H1 (cell line): ENCODE measurements around the gene HOXB5. TPM values are rescaled to one million over a fixed set of nuclear protein-coding genes. Genes with fewer than 3 reads are reported as not detected.
A peak's percentile ranks its signal among the peaks of the same experiment; 100 is the strongest.

Experiments
- BCL11A ChIP-seq, 2 experiments: IDR thresholded peaks; one replicate each; pipeline ENCODE4 v1.6.1; 2011; ENCODE audit warnings: low read depth in 2 of 2, low read length in 2 of 2, mild to moderate bottlenecking in 2 of 2
- BRCA1 ChIP-seq: IDR thresholded peaks from 2 replicates; pipeline ENCODE4 v1.6.1; 2012; ENCODE audit warnings: low read depth, low read length, improper control_type of control experiment
- CHD2 ChIP-seq: IDR thresholded peaks from 2 replicates; pipeline ENCODE4 v1.6.1; 2012; ENCODE audit warnings: low read length, improper control_type of control experiment
- EP300 ChIP-seq, 2 experiments: IDR thresholded peaks; 1 replicate in 1 of 2; 2 replicates in 1 of 2; pipeline ENCODE4 v1.6.1; 2011 to 2012; ENCODE audit warnings: low read depth in 2 of 2, low read length in 2 of 2, mild to moderate bottlenecking in 2 of 2, borderline replicate concordance in 1 of 2, inconsistent platforms in 1 of 2, moderate library complexity in 1 of 2
- EZH2 ChIP-seq: fragments of 200-600 bp; sonication (generic); IDR thresholded peaks from 2 replicates; pipeline ENCODE4 v1.7.1; 2012; ENCODE audit warnings: low read depth, mild to moderate bottlenecking, moderate library complexity, low read length, inconsistent platforms; ENCODE audit not compliant: severe bottlenecking
- GABPA ChIP-seq: IDR thresholded peaks from 2 replicates; pipeline ENCODE4 v1.6.1; 2011; ENCODE audit warnings: mild to moderate bottlenecking, low read length, moderate library complexity, borderline replicate concordance; ENCODE audit not compliant: insufficient read depth
- HDAC6 ChIP-seq: IDR thresholded peaks from one replicate; pipeline ENCODE4 v1.7.1; 2012; ENCODE audit warnings: low read depth, mild to moderate bottlenecking, inconsistent platforms, low read length, moderate library complexity
- KDM4A ChIP-seq: IDR thresholded peaks from one replicate; pipeline ENCODE4 v1.7.1; 2012; ENCODE audit warnings: low read depth, mild to moderate bottlenecking, moderate library complexity, low read length, inconsistent platforms; ENCODE audit not compliant: severe bottlenecking
- NANOG ChIP-seq: IDR thresholded peaks from 2 replicates; pipeline ENCODE4 v1.6.1; 2011; ENCODE audit warnings: low read length, low read depth, mild to moderate bottlenecking, inconsistent platforms; ENCODE audit not compliant: insufficient read depth, poor library complexity, severe bottlenecking
- NRF1 ChIP-seq: IDR thresholded peaks from 2 replicates; pipeline ENCODE4 v1.6.1; 2011; ENCODE audit warnings: mild to moderate bottlenecking, low read depth, low read length, improper control_type of control experiment
- POLR2A ChIP-seq, 2 experiments: IDR thresholded peaks; 1 replicate in 1 of 2; 2 replicates in 1 of 2; pipeline ENCODE4 v1.6.1; 2011; ENCODE audit warnings: low read depth in 2 of 2, low read length in 2 of 2, mild to moderate bottlenecking in 2 of 2; ENCODE audit errors: control extremely low read depth in 1 of 2
- POLR2AphosphoS5 ChIP-seq: IDR thresholded peaks from 2 replicates; pipeline ENCODE4 v1.6.1; 2011; ENCODE audit warnings: low read depth, low read length
- RAD21 ChIP-seq, 2 experiments: IDR thresholded peaks in 1 of 2; conservative IDR thresholded peaks in 1 of 2; 2 replicates each; pipeline ENCODE4 v1.6.1; 2011; ENCODE audit warnings: low read depth in 2 of 2, low read length in 2 of 2, improper control_type of control experiment in 1 of 2, inconsistent platforms in 1 of 2, mild to moderate bottlenecking in 1 of 2, moderate library complexity in 1 of 2
- SIX5 ChIP-seq: IDR thresholded peaks from 2 replicates; pipeline ENCODE4 v1.6.1; 2011; ENCODE audit warnings: mild to moderate bottlenecking, low read depth, low read length
- SP1 ChIP-seq: IDR thresholded peaks from 2 replicates; pipeline ENCODE4 v1.6.1; 2011; ENCODE audit warnings: low read depth, low read length
- SUZ12 ChIP-seq: fragments of 200-600 bp; sonication (generic); IDR thresholded peaks from 2 replicates; pipeline ENCODE4 v1.6.1; 2012; ENCODE audit warnings: mild to moderate bottlenecking, inconsistent platforms, low read length, moderate library complexity, mixed read lengths
- TBP ChIP-seq: IDR thresholded peaks from 2 replicates; pipeline ENCODE4 v1.6.1; 2011; ENCODE audit warnings: low read depth, low read length, improper control_type of control experiment
- TCF12 ChIP-seq: IDR thresholded peaks from 2 replicates; pipeline ENCODE4 v1.6.1; 2011; ENCODE audit warnings: low read depth, mild to moderate bottlenecking, low read length
- TEAD4 ChIP-seq: IDR thresholded peaks from 2 replicates; pipeline ENCODE4 v1.6.1; 2012; ENCODE audit warnings: low read depth, low read length, inconsistent platforms, mixed read lengths
- polyA plus RNA-seq, 7 experiments: library from polyadenylated mRNA; depleted of rRNA in 3 of 7; stranded (reverse) in 5 of 7; unstranded in 2 of 7; fragments of >200 nt in 5 of 7; fragments of 200-250 nt in 2 of 7; gene quantifications; 1 replicate in 5 of 7; 2 replicates in 1 of 7; 4 replicates in 1 of 7; pipeline versions ENCODE4 v1.2.1 to v1.2.3, GENCODE V29; 2011 to 2013; ENCODE audit warnings: missing spikeins in 2 of 7, mixed read lengths in 2 of 7
- total RNA-seq: library from RNA; stranded (reverse); fragmentation: NEBNext Ultra II Directional; extraction: Animal tissue kit (Norgen Biotek cat#: 25700); gene quantifications from 2 replicates; pipeline ENCODE4 v1.2.1, GENCODE V29; 2021
- TF ChIP-seq, protein P1 (sequence below): IDR thresholded peaks from 2 replicates; pipeline ENCODE4 v1.6.1; 2011; ENCODE audit warnings: low read depth, mild to moderate bottlenecking, low read length; ENCODE audit not compliant: insufficient read depth
- TF ChIP-seq, protein P2 (sequence below): IDR thresholded peaks from 2 replicates; pipeline ENCODE4 v1.6.1; 2012; ENCODE audit warnings: inconsistent platforms

The HOXB5 gene
- total and polyA plus RNA-seq, 2 of the 8 experiments (the other 6 are each of a cell fraction or from before 2014, with no cell fraction given): not detected

DNA sequence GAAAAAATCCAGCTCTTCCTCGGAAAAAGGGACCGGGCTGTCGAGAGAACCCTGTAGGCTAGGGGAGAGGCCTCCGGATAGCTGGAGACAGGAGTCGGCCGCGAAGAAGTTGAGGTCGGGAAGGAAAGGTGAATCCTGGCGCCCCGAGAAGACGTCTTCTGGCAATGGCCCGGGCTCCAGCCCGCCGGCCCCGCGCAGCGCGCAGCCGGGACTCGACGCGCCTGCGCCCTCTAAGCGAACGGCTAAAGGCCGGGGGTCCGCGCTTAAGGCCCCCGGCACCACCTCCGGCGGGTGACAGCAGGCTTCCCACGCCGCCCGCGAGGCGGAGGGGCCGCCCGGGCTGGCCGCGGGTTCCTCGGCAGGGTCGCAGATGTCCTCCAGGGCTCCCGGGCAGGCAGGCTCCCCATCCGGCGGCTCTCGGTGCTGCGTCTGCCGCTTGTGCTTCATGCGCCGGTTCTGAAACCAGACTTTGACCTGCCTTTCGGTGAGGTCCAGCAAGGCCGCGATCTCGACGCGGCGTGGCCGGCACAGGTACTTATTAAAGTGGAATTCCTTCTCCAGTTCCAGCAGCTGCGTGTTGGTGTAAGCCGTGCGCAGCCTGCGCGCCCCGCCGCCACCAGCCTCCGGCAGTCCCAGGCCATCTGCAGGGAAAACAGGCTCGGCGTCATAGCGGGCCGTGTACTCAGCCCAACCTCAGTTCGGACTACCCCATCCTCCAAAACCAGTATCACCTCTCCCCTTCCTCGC, 50.3 kb downstream of the HOXB5 start (continued):
- TF ChIP-seq, protein P1, sequence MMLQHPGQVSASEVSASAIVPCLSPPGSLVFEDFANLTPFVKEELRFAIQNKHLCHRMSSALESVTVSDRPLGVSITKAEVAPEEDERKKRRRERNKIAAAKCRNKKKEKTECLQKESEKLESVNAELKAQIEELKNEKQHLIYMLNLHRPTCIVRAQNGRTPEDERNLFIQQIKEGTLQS: no peak
- TF ChIP-seq POLR2A (IDR thresholded peaks at IDR 0.05; ENCODE audit: control extremely low read depth in 1 of 2, low read depth in 2 of 2, low read length in 2 of 2) (no peak), POLR2AphosphoS5 (no peak), NRF1 (no peak), SP1 (no peak), HDAC6 (no peak), TCF12 (0 out of 2 replicates have a peak, but pooled peaks have one; percentile 46), TEAD4 (no peak), BRCA1 (no peak), CHD2 (no peak), GABPA (0 out of 2 replicates have a peak, but pooled peaks have one; percentile 28), KDM4A (peak; percentile 62), RAD21 (IDR thresholded peaks at IDR 0.05 in 1 of 2, conservative IDR thresholded peaks at IDR 0.05 in 1 of 2; ENCODE audit: low read depth in 2 of 2, low read length in 2 of 2) (no peak; a peak in 2 of 4 replicates), TBP (no peak), BCL11A (IDR thresholded peaks at IDR 0.05; ENCODE audit: low read depth in 2 of 2, low read length in 2 of 2) (no peak), NANOG (no peak), SIX5 (no peak), EP300 (IDR thresholded peaks at IDR 0.05; ENCODE audit: borderline replicate concordance in 1 of 2, low read depth in 2 of 2, low read length in 2 of 2) (no peak), EZH2 (peak; percentile 99), SUZ12 (peak; percentile 98)
- TF ChIP-seq, protein P2, sequence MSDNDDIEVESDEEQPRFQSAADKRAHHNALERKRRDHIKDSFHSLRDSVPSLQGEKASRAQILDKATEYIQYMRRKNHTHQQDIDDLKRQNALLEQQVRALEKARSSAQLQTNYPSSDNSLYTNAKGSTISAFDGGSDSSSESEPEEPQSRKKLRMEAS: no peak
